Effector CD8-positive, alpha-beta T cell (primary cell): ENCODE measurements around the gene FN3K.
"Not testable (repeated sequence)": the region's sequence is repeated elsewhere in the genome, so short reads cannot be mapped to it uniquely, and the experiment has no call there.

Experiments used
- DNase-seq: peaks from one replicate; lab custom pipeline; 2025; lab: John Stamatoyannopoulos, UW

FN3K gene

GRCh38 chr17:82737967-82738877, 2.8 kb downstream of the FN3K start:
- no peak for DNase-seq

GRCh38 chr17:82740906-82741759, 5.7 kb downstream of the FN3K start:
- no peak for DNase-seq

- DNase-seq: no peak
These were observed 8.2 kb downstream of the FN3K start for GRCh38 chr17:82743344-82744219.

GRCh38 chr17:82744736-82745135, 9.3 kb downstream of the FN3K start:
- DNase-seq: not testable (repeated sequence)

- no peak for DNase-seq
These were observed 10.1 kb downstream of the FN3K start for GRCh38 chr17:82745524-82745923.

- no peak for DNase-seq
These were observed 13.3 kb downstream of the FN3K start for GRCh38 chr17:82748756-82749155.

GRCh38 chr17:82750241-82750908, 15.0 kb downstream of the FN3K start:
- no peak for DNase-seq

- DNase-seq: no peak
These were observed 15.8 kb downstream of the FN3K start for GRCh38 chr17:82751171-82751570.

GRCh38 chr17:82751571-82752370, 16.4 kb downstream of the FN3K start, which contains the start of gene TBCD:
TSS of gene TBCD (plus strand) at chr17:82752065. CDS start at chr17:82752194, 129 bp downstream.
- peak; percentile 87 for DNase-seq

- DNase-seq: no peak
These were observed 17.2 kb downstream of the FN3K start for GRCh38 chr17:82752371-82753200.

- DNase-seq: no peak
These were observed 17.7 kb downstream of the FN3K start for GRCh38 chr17:82753201-82753464.

- no peak for DNase-seq
These were observed 19.1 kb downstream of the FN3K start for GRCh38 chr17:82754297-82755208.

- DNase-seq: no peak
These were observed 20.8 kb downstream of the FN3K start for GRCh38 chr17:82756166-82756565.

GRCh38 chr17:82765371-82765770, 30.0 kb downstream of the FN3K start:
- DNase-seq: no peak

- DNase-seq: no peak
These were observed 31.8 kb downstream of the FN3K start for GRCh38 chr17:82767041-82767754.

GRCh38 chr17:82769041-82769440, 33.6 kb downstream of the FN3K start:
- DNase-seq: no peak

GRCh38 chr17:82772026-82772425, 36.6 kb downstream of the FN3K start:
- DNase-seq: no peak

- DNase-seq: not testable (repeated sequence)
These were observed 39.0 kb downstream of the FN3K start for GRCh38 chr17:82774456-82774855.
